ENCODE results near the gene CCN6.

The CCN6 gene

GRCh38 chr6:112016320-112016719 lies 37.6 kb upstream of the CCN6 start:
- Histone ChIP-seq H3K4me3 (ENCODE audit: insufficient read depth, low read depth, low read length, poor library complexity, severe bottlenecking) (no peak overlapping the region), H3K36me3 (ENCODE audit: control insufficient read depth, insufficient read depth, low read length) (no peaks in the 10 kb centered on the region), H3K27ac (ENCODE audit: insufficient read depth, low read length, poor library complexity, severe bottlenecking) (no peak overlapping the region), H3K4me1 (ENCODE audit: control insufficient read depth, insufficient read depth, low read length, poor library complexity, severe bottlenecking) (peaks cover 6% of the 10 kb centered on the region), H3K27me3 (replicated peaks; ENCODE audit: control insufficient read depth, insufficient read depth, low read length, poor library complexity, severe bottlenecking) (no peaks in the 10 kb centered on the region), H3K9me3 (ENCODE audit: control insufficient read depth, low read length) (no peaks in the 10 kb centered on the region)
- no peak for DNase-seq

- no peaks in the 10 kb centered on the region for H3K9me3 ChIP-seq (ENCODE audit: control insufficient read depth, low read length)
- no peak overlapping the region for H3K27ac ChIP-seq (ENCODE audit: insufficient read depth, low read length, poor library complexity, severe bottlenecking)
- H3K4me1 ChIP-seq (ENCODE audit: control insufficient read depth, insufficient read depth, low read length, poor library complexity, severe bottlenecking) = peaks cover 6% of the 10 kb centered on the region
- DNase-seq = no peak
- no peak overlapping the region for H3K4me3 ChIP-seq (ENCODE audit: insufficient read depth, low read depth, low read length, poor library complexity, severe bottlenecking)
- no peaks in the 10 kb centered on the region for H3K27me3 ChIP-seq (replicated peaks; ENCODE audit: control insufficient read depth, insufficient read depth, low read length, poor library complexity, severe bottlenecking)
- H3K36me3 ChIP-seq (ENCODE audit: control insufficient read depth, insufficient read depth, low read length) = no peaks in the 10 kb centered on the region
These were observed 36.7 kb upstream of the CCN6 start for GRCh38 chr6:112017169-112017568.

- Histone ChIP-seq H3K4me3 (ENCODE audit: insufficient read depth, low read depth, low read length, poor library complexity, severe bottlenecking) (no peak overlapping the region), H3K4me1 (ENCODE audit: control insufficient read depth, insufficient read depth, low read length, poor library complexity, severe bottlenecking) (peaks cover 6% of the 10 kb centered on the region), H3K27ac (ENCODE audit: insufficient read depth, low read length, poor library complexity, severe bottlenecking) (no peak overlapping the region), H3K27me3 (replicated peaks; ENCODE audit: control insufficient read depth, insufficient read depth, low read length, poor library complexity, severe bottlenecking) (no peaks in the 10 kb centered on the region), H3K9me3 (ENCODE audit: control insufficient read depth, low read length) (no peaks in the 10 kb centered on the region), H3K36me3 (ENCODE audit: control insufficient read depth, insufficient read depth, low read length) (no peaks in the 10 kb centered on the region)
- DNase-seq = no peak
These were observed 36.0 kb upstream of the CCN6 start for GRCh38 chr6:112017760-112018537.

GRCh38 chr6:112018619-112019416 lies 35.1 kb upstream of the CCN6 start:
- DNase-seq = no peak
- Histone ChIP-seq H3K4me3 (ENCODE audit: insufficient read depth, low read depth, low read length, poor library complexity, severe bottlenecking) (no peak overlapping the region), H3K27me3 (replicated peaks; ENCODE audit: control insufficient read depth, insufficient read depth, low read length, poor library complexity, severe bottlenecking) (no peaks in the 10 kb centered on the region), H3K4me1 (ENCODE audit: control insufficient read depth, insufficient read depth, low read length, poor library complexity, severe bottlenecking) (peaks cover 6% of the 10 kb centered on the region), H3K9me3 (ENCODE audit: control insufficient read depth, low read length) (no peaks in the 10 kb centered on the region), H3K27ac (ENCODE audit: insufficient read depth, low read length, poor library complexity, severe bottlenecking) (no peak overlapping the region), H3K36me3 (ENCODE audit: control insufficient read depth, insufficient read depth, low read length) (no peaks in the 10 kb centered on the region)

GRCh38 chr6:112019589-112019988 lies 34.3 kb upstream of the CCN6 start:
- Histone ChIP-seq H3K4me1 (ENCODE audit: control insufficient read depth, insufficient read depth, low read length, poor library complexity, severe bottlenecking) (peaks cover 6% of the 10 kb centered on the region), H3K27ac (ENCODE audit: insufficient read depth, low read length, poor library complexity, severe bottlenecking) (no peak overlapping the region), H3K36me3 (ENCODE audit: control insufficient read depth, insufficient read depth, low read length) (no peaks in the 10 kb centered on the region)

GRCh38 chr6:112021691-112022310 lies 32.1 kb upstream of the CCN6 start:
- H3K36me3 ChIP-seq (ENCODE audit: control insufficient read depth, insufficient read depth, low read length) = no peaks in the 10 kb centered on the region
- H3K27me3 ChIP-seq (replicated peaks; ENCODE audit: control insufficient read depth, insufficient read depth, low read length, poor library complexity, severe bottlenecking) = no peaks in the 10 kb centered on the region
- no peak for DNase-seq
- peaks cover 3% of the 10 kb centered on the region for H3K4me1 ChIP-seq (ENCODE audit: control insufficient read depth, insufficient read depth, low read length, poor library complexity, severe bottlenecking)
- no peak overlapping the region for H3K27ac ChIP-seq (ENCODE audit: insufficient read depth, low read length, poor library complexity, severe bottlenecking)
- H3K4me3 ChIP-seq (ENCODE audit: insufficient read depth, low read depth, low read length, poor library complexity, severe bottlenecking) = no peak overlapping the region
- no peaks in the 10 kb centered on the region for H3K9me3 ChIP-seq (ENCODE audit: control insufficient read depth, low read length)

More at GRCh38 chr6:112019589-112019988, 34.3 kb upstream of the CCN6 start:
- H3K4me3 ChIP-seq (ENCODE audit: insufficient read depth, low read depth, low read length, poor library complexity, severe bottlenecking) = no peak overlapping the region
- DNase-seq = no peak
- no peaks in the 10 kb centered on the region for H3K9me3 ChIP-seq (ENCODE audit: control insufficient read depth, low read length)
- H3K27me3 ChIP-seq (replicated peaks; ENCODE audit: control insufficient read depth, insufficient read depth, low read length, poor library complexity, severe bottlenecking) = no peaks in the 10 kb centered on the region

GRCh38 chr6:112022749-112023148 lies 31.2 kb upstream of the CCN6 start:
- no peaks in the 10 kb centered on the region for H3K27me3 ChIP-seq (replicated peaks; ENCODE audit: control insufficient read depth, insufficient read depth, low read length, poor library complexity, severe bottlenecking)
- no peak overlapping the region for H3K27ac ChIP-seq (ENCODE audit: insufficient read depth, low read length, poor library complexity, severe bottlenecking)
- H3K4me1 ChIP-seq (ENCODE audit: control insufficient read depth, insufficient read depth, low read length, poor library complexity, severe bottlenecking) = peaks cover 12% of the 10 kb centered on the region
- DNase-seq = no peak
- no peaks in the 10 kb centered on the region for H3K36me3 ChIP-seq (ENCODE audit: control insufficient read depth, insufficient read depth, low read length)
- no peaks in the 10 kb centered on the region for H3K9me3 ChIP-seq (ENCODE audit: control insufficient read depth, low read length)
- no peak overlapping the region for H3K4me3 ChIP-seq (ENCODE audit: insufficient read depth, low read depth, low read length, poor library complexity, severe bottlenecking)

GRCh38 chr6:112024464-112024863 lies 29.4 kb upstream of the CCN6 start:
- Histone ChIP-seq H3K4me3 (ENCODE audit: insufficient read depth, low read depth, low read length, poor library complexity, severe bottlenecking) (no peak overlapping the region), H3K27me3 (replicated peaks; ENCODE audit: control insufficient read depth, insufficient read depth, low read length, poor library complexity, severe bottlenecking) (no peaks in the 10 kb centered on the region), H3K36me3 (ENCODE audit: control insufficient read depth, insufficient read depth, low read length) (no peaks in the 10 kb centered on the region), H3K4me1 (ENCODE audit: control insufficient read depth, insufficient read depth, low read length, poor library complexity, severe bottlenecking) (peaks cover 27% of the 10 kb centered on the region), H3K27ac (ENCODE audit: insufficient read depth, low read length, poor library complexity, severe bottlenecking) (no peak overlapping the region), H3K9me3 (ENCODE audit: control insufficient read depth, low read length) (no peaks in the 10 kb centered on the region)
- DNase-seq = no peak

GRCh38 chr6:112026933-112027332 lies 27.0 kb upstream of the CCN6 start:
- no peak for DNase-seq
- H3K4me3 ChIP-seq (ENCODE audit: insufficient read depth, low read depth, low read length, poor library complexity, severe bottlenecking) = peak overlapping the region; percentile 17

More at GRCh38 chr6:112026933-112027332, 27.0 kb upstream of the CCN6 start:
- Histone ChIP-seq H3K4me1 (ENCODE audit: control insufficient read depth, insufficient read depth, low read length, poor library complexity, severe bottlenecking) (peaks cover 35% of the 10 kb centered on the region), H3K36me3 (ENCODE audit: control insufficient read depth, insufficient read depth, low read length) (no peaks in the 10 kb centered on the region), H3K27me3 (replicated peaks; ENCODE audit: control insufficient read depth, insufficient read depth, low read length, poor library complexity, severe bottlenecking) (no peaks in the 10 kb centered on the region), H3K9me3 (ENCODE audit: control insufficient read depth, low read length) (no peaks in the 10 kb centered on the region), H3K27ac (ENCODE audit: insufficient read depth, low read length, poor library complexity, severe bottlenecking) (peak overlapping the region; percentile 69)

Data from effector memory CD4-positive, alpha-beta T cell (primary cell).